22Rv1 (cell line): Measurements from ENCODE around the gene FADD.

Experiments
- H3K27ac ChIP-seq: fragments of 450-650 bp; 2 replicates; pipeline ENCODE4 v1.5.1; 2017
- ZFX ChIP-seq: fragments of 450-650 bp; IDR thresholded peaks from 2 replicates; pipeline ENCODE4 v1.6.1; 2017; ENCODE audit warnings: antibody characterized with exemption, borderline replicate concordance
- TF ChIP-seq, protein P1 (sequence below): fragments of 450-650 bp; IDR thresholded peaks from 2 replicates; pipeline ENCODE4 v1.5.1; 2017; ENCODE audit warnings: mild to moderate bottlenecking

FADD gene

DNA sequence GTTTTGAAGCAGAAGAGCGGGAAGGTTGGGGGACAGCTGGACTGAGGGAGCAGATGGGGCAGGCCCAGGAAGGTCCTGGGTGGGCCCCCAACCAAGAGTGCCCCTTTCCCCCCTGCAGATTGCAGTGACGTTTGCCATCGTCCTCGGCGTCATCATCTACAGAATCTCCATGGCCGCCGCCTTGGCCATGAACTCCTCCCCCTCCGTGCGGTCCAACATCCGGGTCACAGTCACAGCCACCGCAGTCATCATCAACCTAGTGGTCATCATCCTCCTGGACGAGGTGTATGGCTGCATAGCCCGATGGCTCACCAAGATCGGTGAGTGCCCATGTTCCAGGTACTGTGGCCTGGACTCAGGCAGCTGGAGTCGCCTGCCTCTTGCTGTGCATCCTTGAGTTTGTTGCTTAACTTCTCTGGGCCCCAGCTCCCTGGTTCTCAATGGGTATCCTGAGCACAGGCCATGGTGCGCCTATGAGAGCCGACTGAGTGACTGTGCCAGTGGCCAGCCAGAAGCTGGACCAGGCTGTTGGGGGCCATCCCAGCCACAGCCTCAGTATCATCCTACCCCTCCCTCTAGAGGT is 42.0 kb upstream of the FADD start:
- no peak overlapping the region for H3K27ac ChIP-seq
- TF ChIP-seq ZFX: no peak
- TF ChIP-seq, protein P1, sequence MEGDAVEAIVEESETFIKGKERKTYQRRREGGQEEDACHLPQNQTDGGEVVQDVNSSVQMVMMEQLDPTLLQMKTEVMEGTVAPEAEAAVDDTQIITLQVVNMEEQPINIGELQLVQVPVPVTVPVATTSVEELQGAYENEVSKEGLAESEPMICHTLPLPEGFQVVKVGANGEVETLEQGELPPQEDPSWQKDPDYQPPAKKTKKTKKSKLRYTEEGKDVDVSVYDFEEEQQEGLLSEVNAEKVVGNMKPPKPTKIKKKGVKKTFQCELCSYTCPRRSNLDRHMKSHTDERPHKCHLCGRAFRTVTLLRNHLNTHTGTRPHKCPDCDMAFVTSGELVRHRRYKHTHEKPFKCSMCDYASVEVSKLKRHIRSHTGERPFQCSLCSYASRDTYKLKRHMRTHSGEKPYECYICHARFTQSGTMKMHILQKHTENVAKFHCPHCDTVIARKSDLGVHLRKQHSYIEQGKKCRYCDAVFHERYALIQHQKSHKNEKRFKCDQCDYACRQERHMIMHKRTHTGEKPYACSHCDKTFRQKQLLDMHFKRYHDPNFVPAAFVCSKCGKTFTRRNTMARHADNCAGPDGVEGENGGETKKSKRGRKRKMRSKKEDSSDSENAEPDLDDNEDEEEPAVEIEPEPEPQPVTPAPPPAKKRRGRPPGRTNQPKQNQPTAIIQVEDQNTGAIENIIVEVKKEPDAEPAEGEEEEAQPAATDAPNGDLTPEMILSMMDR: no peak

DNA sequence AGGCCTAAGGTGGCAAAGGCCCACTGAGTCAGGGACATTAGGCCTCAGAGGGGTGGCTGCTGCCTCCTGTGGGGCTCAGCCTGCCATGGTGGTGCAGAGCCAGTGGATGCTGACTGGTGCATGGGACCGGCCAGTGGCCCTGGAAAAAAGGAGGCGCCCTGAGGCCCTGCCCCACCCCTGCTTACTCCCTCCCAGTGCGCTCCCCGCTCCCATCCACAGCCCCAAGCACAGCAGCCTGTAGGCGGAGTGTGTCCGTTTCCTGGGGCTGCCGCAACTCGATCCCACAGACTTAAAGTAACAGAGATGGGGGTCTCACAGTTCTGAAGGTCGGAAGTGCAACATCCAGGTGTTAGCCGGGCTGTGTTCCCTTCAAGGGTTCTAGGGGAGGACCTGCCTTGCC is 38.4 kb upstream of the FADD start:
- TF ChIP-seq, protein P1: no peak
- TF ChIP-seq ZFX: no peak

DNA sequence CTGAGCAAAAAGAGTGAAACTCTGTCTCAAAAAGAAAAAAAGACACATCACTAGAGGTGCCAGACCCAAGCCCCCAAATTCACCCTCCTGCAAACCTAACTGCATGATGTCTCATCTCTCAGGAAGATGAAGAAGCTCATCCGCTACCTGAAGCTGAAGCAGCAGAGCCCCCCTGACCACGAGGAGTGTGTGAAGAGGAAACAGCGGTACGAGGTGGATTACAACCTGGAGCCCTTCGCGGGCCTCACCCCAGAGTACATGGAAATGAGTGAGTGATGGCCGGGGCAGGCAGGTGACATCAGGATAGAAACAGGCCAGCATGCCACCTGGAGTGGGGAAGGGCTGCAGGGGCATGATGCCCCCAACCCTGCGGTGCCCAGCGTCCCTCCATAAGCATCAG is 36.0 kb upstream of the FADD start:
- no peak overlapping the region for H3K27ac ChIP-seq
- no peak for TF ChIP-seq ZFX
- TF ChIP-seq, protein P1: no peak

More for the DNA sequence above, 38.4 kb upstream of the FADD start:
- H3K27ac ChIP-seq: no peak overlapping the region

- TF ChIP-seq ZFX: no peak
- TF ChIP-seq, protein P1: no peak
- no peak overlapping the region for H3K27ac ChIP-seq
Observed at GRCh38 chr11:70167723-70168404, 35.2 kb upstream of the FADD start.

- TF ChIP-seq, protein P1: no peak
- TF ChIP-seq ZFX: no peak
- H3K27ac ChIP-seq: no peak overlapping the region
Observed at GRCh38 chr11:70168405-70168754, 34.7 kb upstream of the FADD start.

DNA sequence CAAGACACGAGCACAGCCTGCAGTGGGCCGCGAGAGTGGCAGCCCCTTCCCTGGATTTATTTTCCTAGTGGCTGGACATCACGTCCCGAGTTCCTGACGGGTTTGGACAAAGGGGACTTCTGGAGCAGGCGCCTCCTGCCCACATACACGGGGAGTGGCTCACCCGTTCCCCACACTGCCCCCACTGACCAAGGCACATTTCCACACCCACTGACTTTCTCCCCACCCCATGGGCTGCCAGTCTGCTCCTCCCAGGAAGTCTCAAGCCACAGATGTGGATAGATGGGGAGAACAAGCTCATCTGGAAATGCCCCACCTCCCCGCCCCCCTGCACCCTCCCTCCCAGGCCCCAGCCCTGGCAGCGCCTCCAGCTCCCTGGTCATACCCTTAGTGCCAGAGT is 34.0 kb upstream of the FADD start:
- no peak for TF ChIP-seq ZFX
- TF ChIP-seq, protein P1: no peak
- H3K27ac ChIP-seq: no peak overlapping the region

DNA sequence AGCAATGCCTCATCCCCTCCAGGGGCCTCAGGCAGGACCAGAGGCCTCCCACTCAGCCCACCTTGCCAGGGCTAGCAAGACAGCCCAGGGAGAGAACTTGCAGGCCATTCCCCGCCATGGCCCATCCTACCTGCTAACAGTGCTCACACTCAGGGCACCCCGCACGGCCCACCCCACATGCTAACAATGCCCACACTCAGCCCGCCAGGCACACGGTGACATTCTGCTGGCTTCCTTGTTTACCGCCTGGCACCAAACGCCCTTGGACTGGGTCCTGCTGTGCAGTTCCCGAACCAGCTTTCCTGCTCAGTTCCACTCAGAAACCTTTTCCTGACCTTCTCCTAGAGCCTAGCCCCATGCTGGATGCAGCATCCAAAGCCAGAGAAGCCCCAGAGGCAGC is 33.5 kb upstream of the FADD start:
- no peak for TF ChIP-seq ZFX
- TF ChIP-seq, protein P1: no peak
- H3K27ac ChIP-seq: no peak overlapping the region
